OCI-LY7 (cell line): ENCODE results near the gene KDM4F.

Experiments used
- CTCF ChIP-seq: fragments of 200-600 bp; sonication (generic); conservative IDR thresholded peaks from 2 replicates; pipeline ENCODE4 v1.5.1; 2014; ENCODE audit warnings: mild to moderate bottlenecking, antibody characterized with exemption, low read length, moderate library complexity, mixed read lengths
- EZH2phosphoT487 ChIP-seq: fragments of 200-600 bp; sonication (generic); IDR thresholded peaks from 2 replicates; pipeline ENCODE4 v1.6.1; 2018; ENCODE audit warnings: low read depth, borderline replicate concordance, mild to moderate bottlenecking, mixed run types, antibody characterized with exemption, low read length, moderate library complexity, mixed read lengths

GRCh38 chr11:95065336-95065735 lies 16.1 kb downstream of the KDM4F start:
- TF ChIP-seq CTCF = no peak
- TF ChIP-seq EZH2phosphoT487 = no peak
